ENCODE data around the gene ZNF292.
"Not testable (repeated sequence)": the region's sequence is repeated elsewhere in the genome, so short reads cannot be mapped to it uniquely, and the experiment has no call there.

The ZNF292 gene

DNA sequence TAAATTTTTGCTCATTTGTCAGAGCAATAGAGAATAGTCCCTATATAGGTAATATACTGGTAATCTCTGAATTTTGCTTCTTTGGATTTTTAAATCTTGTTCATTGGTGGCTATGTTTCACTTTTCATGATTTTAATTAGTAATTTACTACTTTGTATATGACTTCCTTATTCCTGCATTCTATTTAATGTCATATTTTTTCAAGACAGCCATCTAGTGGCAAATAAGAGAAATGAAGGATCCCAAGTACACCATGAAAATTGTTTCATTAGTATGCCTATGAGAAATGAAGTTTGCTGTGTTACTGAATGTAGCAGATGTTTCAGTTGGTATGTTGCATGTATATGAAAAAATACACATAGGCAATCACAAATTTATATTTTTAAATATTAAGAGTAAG, 82.4 kb downstream of the ZNF292 start:
- peak; percentile 28 for DNase-seq (ENCODE audit: extremely low spot score)
- TF ChIP-seq, protein P1, sequence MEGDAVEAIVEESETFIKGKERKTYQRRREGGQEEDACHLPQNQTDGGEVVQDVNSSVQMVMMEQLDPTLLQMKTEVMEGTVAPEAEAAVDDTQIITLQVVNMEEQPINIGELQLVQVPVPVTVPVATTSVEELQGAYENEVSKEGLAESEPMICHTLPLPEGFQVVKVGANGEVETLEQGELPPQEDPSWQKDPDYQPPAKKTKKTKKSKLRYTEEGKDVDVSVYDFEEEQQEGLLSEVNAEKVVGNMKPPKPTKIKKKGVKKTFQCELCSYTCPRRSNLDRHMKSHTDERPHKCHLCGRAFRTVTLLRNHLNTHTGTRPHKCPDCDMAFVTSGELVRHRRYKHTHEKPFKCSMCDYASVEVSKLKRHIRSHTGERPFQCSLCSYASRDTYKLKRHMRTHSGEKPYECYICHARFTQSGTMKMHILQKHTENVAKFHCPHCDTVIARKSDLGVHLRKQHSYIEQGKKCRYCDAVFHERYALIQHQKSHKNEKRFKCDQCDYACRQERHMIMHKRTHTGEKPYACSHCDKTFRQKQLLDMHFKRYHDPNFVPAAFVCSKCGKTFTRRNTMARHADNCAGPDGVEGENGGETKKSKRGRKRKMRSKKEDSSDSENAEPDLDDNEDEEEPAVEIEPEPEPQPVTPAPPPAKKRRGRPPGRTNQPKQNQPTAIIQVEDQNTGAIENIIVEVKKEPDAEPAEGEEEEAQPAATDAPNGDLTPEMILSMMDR (IDR thresholded peaks at IDR 0.05; ENCODE audit: control extremely low read depth, extremely low read depth, low read depth, missing control alignments), result peak; percentile 21
- CTCF ChIA-PET, result interaction anchor here (1.6 to 2.7 kb wide), 3 partner anchors 9 to 21 kb away, joined by 4 to 9 read pairs (median 6); no protein-coding TSS in a partner anchor
- POLR2A ChIA-PET, result no interaction called here

DNA sequence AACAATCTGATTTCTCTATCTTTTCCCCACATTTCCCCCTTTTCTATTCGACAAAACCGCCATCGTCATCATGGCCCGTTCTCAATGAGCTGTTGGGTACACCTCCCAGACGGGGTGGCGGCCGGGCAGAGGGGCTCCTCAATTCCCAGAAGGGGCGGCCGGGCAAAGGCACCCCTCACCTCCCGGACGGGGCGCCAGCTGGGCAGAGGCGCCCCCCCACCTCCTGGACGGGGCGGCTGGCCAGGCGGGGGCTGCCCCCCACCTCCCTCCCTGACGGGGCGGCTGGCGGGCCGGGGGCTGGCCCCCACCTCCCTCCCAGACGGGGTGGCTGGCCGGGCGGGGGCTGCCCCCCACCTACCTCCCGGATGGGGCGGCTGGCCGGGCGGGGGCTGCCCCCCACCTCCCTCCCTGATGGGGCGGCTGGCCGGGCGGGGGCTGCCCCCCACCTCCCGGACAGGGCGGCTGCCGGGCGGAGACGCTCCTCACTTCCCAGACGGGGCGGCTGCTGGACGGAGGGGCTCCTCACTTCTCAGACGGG, 83.8 kb downstream of the ZNF292 start:
- CTCF ChIA-PET, result interaction anchor here (2.3 kb wide), 1 partner anchor 10 kb away, joined by 6 read pairs; no protein-coding TSS in a partner anchor
- DNase-seq (ENCODE audit: extremely low spot score); POLR2A ChIA-PET: not testable (repeated sequence)

DNA sequence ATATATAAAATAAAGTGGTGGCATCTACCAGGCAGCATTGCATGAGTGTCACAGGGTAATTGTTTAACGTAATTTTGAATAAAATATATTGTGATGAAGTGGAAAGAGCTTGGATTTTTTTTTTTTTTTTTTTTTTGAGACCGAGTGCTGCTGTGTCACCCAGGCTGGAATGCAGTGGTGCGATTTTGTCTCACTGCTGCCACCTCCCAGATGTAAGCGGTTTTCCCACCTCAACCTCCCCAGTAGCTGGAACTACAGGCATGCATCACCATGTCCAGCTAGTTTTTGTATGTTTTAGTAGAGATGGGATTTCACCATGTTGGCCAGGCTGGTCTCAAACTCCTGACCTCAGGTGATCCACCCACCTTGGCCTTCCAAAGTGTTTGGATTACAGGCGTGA, 85.9 kb downstream of the ZNF292 start:
- DNase-seq (ENCODE audit: extremely low spot score), result no peak
- TF ChIP-seq, protein P1 (IDR thresholded peaks at IDR 0.05; ENCODE audit: control extremely low read depth, extremely low read depth, low read depth, missing control alignments), result no peak
- ChIA-PET CTCF (no interaction called here), POLR2A (no interaction called here)

DNA sequence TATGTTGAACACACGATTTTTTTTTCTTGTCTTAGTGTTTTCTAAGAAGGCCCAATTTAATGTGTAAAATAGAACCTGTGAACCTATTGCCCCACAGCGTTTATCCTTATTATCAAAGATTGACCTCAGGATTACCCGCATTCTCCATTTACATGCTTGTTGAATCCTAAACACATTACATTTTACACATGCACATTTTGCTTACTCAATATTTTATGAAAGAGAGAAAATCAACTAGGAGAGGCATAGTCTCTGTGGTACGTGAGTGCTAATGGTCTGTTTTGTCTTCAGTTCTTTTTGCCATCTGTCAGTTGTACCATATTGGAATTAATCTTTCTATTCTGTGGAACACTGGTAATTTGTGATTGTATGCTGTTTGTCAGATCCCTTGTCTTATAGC, 86.9 kb downstream of the ZNF292 start:
- TF ChIP-seq, protein P1 (IDR thresholded peaks at IDR 0.05; ENCODE audit: control extremely low read depth, extremely low read depth, low read depth, missing control alignments), result no peak
- CTCF ChIA-PET, result no interaction called here
- POLR2A ChIA-PET, result no interaction called here
- no peak for DNase-seq (ENCODE audit: extremely low spot score)

DNA sequence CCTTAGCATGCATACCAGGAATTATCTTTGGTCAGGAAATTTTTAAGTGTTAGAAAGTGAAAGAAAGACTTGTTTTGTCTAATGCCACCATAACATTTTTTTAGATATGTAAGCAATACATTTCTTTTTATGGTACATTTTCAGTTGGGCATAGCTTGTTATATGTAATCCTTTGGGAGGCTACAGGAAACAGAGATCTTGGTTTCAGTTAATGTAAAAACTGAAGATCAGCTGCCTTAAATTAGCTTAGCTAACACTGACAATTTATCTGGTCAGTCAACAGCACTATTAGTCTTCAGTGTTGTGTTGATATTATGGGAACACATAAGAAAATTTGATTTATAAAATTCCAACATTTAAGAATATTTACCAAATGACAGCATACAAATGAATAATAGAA, 88.4 kb downstream of the ZNF292 start:
- CTCF ChIA-PET, result interaction anchor here (0.8 to 1.4 kb wide), 3 partner anchors 12 to 121 kb away, joined by 3 read pairs; no protein-coding TSS in a partner anchor
- TF ChIP-seq, protein P1 (IDR thresholded peaks at IDR 0.05; ENCODE audit: control extremely low read depth, extremely low read depth, low read depth, missing control alignments), result no peak
- POLR2A ChIA-PET, result no interaction called here
- no peak for DNase-seq (ENCODE audit: extremely low spot score)

DNA sequence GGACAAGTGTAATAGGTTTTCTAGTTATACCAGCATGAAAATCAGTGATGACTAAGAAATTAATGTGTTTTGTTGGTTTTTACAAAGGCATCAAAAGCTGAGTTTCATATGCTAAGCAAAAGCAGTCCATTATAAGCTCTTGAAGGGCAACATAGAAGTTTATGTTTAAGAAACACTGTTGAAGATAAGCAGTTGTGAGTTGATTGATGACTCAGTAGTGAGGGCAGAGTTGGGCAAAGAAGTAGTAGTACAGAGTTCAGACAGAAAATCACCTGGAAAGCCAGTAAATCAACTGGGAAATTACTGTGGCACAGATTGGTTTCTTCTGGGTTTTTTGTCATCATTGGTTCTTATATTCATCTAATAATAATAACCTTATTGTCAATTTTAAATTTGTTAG, 89.0 kb downstream of the ZNF292 start:
- ChIA-PET CTCF (interaction anchor here (0.8 to 1.4 kb wide), 2 partner anchors 11 to 13 kb away, joined by 3 read pairs; no protein-coding TSS in a partner anchor), POLR2A (no interaction called here)
- no peak for DNase-seq (ENCODE audit: extremely low spot score)
- TF ChIP-seq, protein P1 (IDR thresholded peaks at IDR 0.05; ENCODE audit: control extremely low read depth, extremely low read depth, low read depth, missing control alignments), result no peak

DNA sequence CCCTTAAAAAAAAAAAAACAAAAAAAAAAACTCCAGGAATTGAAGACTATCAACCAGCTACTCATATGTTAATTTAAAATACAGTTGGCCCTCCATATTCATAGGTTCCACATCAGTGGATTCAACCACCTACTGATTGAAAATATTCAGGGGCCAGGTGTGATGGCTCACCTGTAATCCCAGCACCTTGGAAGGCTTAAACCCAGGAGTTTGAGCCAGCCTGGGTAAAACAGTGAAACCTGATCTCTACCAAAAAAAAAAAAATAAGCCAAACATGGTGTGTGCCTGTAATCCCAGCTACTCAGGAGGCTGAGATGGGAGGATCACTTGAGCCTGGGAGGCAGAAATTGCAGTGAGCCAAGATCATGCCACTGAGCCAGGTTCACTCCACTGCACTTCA, 94.7 kb downstream of the ZNF292 start:
- ChIA-PET POLR2A (no interaction called here), CTCF (interaction anchor here (1.1 kb wide), 1 partner anchor 11 kb away, joined by 4 read pairs; no protein-coding TSS in a partner anchor)
- no peak for DNase-seq (ENCODE audit: extremely low spot score)
- TF ChIP-seq, protein P1 (IDR thresholded peaks at IDR 0.05; ENCODE audit: control extremely low read depth, extremely low read depth, low read depth, missing control alignments), result no peak
